HG03354 (cell line): ENCODE data around the gene CARD14.
"Not testable (repeated sequence)": the region's sequence is repeated elsewhere in the genome, so short reads cannot be mapped to it uniquely, and the experiment has no call there.

ENCODE experiments used
- ATAC-seq: cut with Tn5 transposase; IDR thresholded peaks from one replicate; pipeline ENCODE4 v1.9.1; 2021; ENCODE audit warnings: mild to moderate bottlenecking; ENCODE audit not compliant: unreplicated experiment, poor library complexity, severe bottlenecking

The CARD14 gene

GRCh38 chr17:80147035-80147822 is 22.6 kb upstream of the CARD14 start, which contains the start of gene EIF4A3:
TSS of gene EIF4A3 (minus strand) at chr17:80147128. CDS start at chr17:80146961, 167 bp downstream.
- peak; percentile 87 for ATAC-seq

GRCh38 chr17:80151333-80151732 is 18.5 kb upstream of the CARD14 start:
- ATAC-seq = no peak

- ATAC-seq = no peak
These were observed 17.6 kb upstream of the CARD14 start for GRCh38 chr17:80152081-80152702.

GRCh38 chr17:80153004-80153403 is 16.8 kb upstream of the CARD14 start:
- peak; percentile 84 for ATAC-seq

DNA sequence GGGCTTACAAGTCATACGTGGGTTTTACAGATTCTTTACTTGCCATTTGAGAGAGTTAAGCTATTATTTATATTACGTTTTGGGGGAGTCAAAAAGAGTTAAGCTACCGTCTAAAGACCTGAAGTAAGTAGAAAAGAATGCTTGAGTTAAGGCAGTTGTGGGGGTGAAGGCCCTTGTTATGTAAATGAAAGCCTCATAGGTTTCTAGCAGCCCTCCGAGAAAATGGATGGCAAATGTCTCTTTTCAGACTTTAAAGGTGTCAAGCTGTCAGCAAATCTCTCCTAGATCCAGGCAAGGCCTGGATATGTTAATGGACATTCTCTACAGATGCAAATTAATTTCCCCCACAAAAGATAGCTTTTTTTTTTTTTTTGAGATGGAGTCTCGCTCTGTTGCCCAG is 15.7 kb upstream of the CARD14 start:
- no peak for ATAC-seq

DNA sequence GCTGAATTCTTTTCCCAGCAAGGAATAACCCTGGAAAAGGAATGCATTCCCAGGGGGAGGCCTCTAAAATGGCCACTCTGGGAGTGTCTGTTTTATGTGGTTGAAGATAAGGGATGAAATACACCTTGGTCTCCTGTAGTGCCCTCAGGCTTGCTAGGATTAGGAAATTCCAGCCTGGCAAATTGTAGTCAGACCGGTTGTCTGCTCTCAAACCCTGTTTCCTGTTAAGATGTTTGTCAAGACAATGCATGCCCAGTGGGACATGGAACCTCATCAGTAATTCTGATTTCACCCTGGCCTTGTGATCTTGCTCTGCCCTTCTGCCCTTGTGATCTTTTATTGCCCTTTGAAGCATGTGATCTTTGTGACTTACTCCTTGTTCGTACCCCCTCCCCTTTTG is 14.2 kb upstream of the CARD14 start:
- not testable (repeated sequence) for ATAC-seq

DNA sequence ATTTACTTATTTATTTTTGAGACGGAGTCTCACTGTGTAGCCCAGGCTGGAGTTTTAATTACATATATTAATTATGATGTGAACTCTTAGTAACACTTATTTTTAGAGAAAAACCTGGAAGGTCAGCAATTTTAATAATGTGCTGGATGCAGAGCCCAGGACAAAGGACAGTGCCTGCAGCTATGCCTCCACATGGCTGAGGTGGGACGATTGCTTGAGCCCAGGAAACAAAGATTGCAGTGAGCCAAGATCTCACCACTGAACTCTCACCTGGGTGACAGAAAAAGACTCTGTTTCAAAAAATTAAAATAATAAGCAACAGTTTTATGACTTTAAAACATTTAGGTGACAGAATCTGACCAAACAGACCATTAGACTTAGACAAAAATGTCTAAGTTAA is 11.0 kb upstream of the CARD14 start:
- no peak for ATAC-seq

- ATAC-seq = no peak
These were observed 9.3 kb upstream of the CARD14 start for GRCh38 chr17:80160536-80160935.

DNA sequence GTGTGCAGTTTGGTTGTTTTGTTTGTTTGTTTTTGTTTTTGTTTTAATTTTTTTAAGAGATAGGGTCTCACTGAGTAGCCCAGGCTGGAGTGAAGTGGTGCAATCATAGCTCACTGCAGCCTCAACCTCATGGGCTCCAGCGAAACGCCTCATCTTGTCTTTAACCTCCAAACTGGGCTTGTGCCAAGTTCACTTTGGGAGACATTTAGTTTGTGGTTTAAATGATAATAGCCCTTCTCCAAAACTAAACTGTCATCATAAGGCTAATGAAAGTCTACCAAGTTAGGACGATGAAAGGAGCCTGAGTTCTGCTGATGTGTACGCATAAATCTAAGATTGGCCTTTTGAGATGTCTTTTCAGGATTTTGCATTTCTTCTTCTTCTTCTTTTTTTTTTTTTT is 6.5 kb upstream of the CARD14 start:
- ATAC-seq = no peak

GRCh38 chr17:80164185-80164584 is 5.6 kb upstream of the CARD14 start:
- no peak for ATAC-seq

DNA sequence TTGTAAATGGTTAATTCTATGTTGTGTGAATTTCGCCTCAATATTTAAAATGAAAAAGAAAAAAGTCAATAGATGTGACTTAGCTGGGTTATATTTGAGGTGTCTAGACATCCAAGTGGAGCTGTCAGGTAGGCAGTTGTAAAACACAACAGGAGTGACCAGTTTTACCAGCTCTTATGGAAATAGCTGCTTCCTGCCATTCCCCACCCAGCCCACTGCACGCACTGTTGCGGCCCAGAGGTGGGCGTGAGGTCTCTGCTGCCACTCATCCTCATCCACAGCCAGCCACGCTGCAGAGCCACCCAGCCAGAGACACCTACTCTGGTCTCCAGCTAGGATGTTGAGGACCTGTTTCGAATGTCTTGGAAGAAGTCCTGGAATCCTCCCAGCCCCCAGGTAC is 3.4 kb upstream of the CARD14 start:
- ATAC-seq = no peak

GRCh38 chr17:80168371-80168770 is 1.5 kb upstream of the CARD14 start:
- ATAC-seq = no peak

DNA sequence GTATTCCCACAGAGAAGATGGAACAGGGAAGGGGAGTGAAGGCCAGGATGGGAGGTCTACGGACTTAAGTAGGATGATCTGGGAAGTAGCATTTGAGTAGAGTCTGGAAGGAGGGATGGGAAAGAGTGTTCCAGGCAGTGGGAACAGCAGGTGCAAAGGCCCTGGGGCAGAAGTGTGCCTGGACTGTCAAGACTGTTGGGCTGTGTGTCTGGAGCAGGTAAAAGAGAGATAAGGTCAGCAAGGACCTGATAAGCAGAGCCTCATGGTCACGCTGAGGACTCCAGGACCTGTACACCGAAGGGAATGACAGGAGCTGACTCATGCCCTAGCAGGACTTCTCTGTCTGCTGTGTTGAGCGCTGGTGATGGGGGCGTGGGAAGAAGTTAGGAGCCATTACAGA is 723 bp upstream of the CARD14 start:
- no peak for ATAC-seq

DNA sequence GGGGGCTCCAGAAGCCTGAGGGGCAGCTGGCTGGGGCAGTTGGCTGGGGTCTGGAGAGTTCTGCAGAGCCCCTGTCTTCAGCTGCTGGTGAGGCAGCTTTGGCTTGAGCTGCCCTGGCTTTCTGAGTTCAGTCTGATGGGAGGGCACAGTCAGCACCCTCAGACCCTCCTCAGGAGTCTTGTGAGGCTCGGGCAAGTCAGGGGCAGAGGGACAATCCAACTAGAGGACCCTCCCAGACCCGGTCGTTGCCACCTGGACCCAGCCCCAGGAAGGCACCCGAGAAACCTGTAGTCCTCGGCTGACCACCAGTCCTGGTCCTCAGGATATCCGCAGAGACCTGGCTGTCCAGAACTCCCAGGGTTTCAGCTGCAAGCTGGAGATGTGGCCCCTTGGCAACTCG is 1.9 kb downstream of the CARD14 start:
- no peak for ATAC-seq

DNA sequence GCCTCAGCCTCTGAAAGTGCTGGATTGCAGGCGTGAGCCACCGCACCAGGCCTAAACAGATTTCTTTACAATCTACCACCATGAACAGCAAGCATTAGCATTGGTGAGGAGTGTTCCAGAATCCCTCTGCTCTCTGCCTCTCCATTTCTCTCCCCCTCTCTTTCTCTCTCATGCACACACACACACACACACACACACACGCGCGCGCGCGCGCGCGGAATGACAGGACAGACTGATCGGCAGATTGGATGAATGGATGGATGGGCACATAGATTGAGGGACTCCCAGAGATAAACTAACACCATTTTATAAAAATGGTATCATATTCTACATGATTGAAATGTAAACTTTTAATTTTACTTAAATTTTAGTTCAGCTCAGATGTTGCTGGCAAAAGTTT is 3.3 kb downstream of the CARD14 start:
- no peak for ATAC-seq

DNA sequence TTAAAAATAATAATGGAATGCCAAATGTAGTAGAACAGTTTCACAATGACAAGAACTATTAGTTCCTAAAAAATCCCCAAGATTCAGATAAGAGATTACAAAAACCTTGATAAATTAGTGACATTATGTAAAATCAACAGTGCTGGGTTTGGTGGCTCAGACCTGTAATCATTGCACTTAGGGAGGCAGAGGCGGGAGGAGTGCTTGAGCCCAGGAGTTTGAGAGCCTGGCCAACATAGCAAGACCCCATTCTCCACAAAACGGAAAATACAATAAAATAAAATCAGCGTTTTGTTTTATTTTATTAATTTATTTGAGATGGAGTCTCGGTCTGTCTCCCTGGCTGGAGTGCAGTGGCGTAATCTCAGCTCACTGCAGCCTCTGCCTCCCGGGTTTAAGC is 4.1 kb downstream of the CARD14 start:
- ATAC-seq = no peak

GRCh38 chr17:80176757-80177156 is 6.9 kb downstream of the CARD14 start:
- no peak for ATAC-seq

GRCh38 chr17:80177986-80178595 is 8.3 kb downstream of the CARD14 start:
- ATAC-seq = no peak

DNA sequence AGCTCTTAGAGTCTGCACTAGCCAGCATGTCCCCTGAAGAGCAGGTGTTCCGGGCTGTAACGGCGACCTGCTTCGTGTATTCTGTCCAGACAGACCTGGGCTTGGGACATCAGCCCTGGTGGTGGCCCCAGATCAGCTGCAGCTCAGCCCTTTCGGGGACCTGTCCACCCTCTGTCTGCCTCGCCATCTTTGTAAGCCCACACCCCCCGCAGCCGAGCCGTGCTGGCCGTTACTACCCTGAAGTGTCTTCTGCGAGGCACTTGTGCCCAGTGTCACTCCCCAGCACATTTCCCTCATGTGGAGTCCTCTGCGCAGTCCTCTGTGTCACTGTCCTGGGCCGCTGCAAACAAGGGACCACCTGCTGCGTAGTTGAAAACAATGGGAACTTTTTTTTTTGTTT is 10.4 kb downstream of the CARD14 start:
- no peak for ATAC-seq

GRCh38 chr17:80181431-80181830 is 11.6 kb downstream of the CARD14 start:
- no peak for ATAC-seq
